ENCODE data around the gene ZNF469. TPM values are rescaled to one million over a fixed set of nuclear protein-coding genes. Genes with fewer than 3 reads are reported as not detected.

ZNF469 gene
- total RNA-seq, 3 donors from 2014 or later = 0.80 to 1.5 (median 0.98) TPM

- intact Hi-C loops (cut with DNase I; ENCODE audit: low total_unique reads) = no loop called here
- Histone ChIP-seq H3K9me3 (no peaks in the 10 kb centered on the region), H3K36me3 (no peaks in the 10 kb centered on the region), H3K4me3 (no peak overlapping the region), H3K4me1 (peaks cover 0 to 8% of the 10 kb centered on the region in 2 donors), H3K27ac (no peak overlapping the region), H3K27me3 (no peaks in the 10 kb centered on the region)
- DNase-seq (ENCODE audit: low spot score in 2 of 2) = no peak
- TF ChIP-seq POLR2A (IDR thresholded peaks at IDR 0.05) (no peak), POLR2AphosphoS5 (IDR thresholded peaks at IDR 0.05) (no peak), CTCF (IDR thresholded peaks at IDR 0.05) (no peak)
Measured at GRCh38 chr16:88372522-88372921, 10.2 kb upstream of the ZNF469 start.

- no peak overlapping the region for H3K27ac ChIP-seq
- no peaks in the 10 kb centered on the region for H3K36me3 ChIP-seq
- intact Hi-C loops (cut with DNase I; ENCODE audit: low total_unique reads) = no loop called here
- no peak for DNase-seq (ENCODE audit: low spot score in 2 of 2)
- no peak overlapping the region for H3K4me3 ChIP-seq
- no peaks in the 10 kb centered on the region for H3K27me3 ChIP-seq
- TF ChIP-seq CTCF (IDR thresholded peaks at IDR 0.05) = no peak
- TF ChIP-seq POLR2A (IDR thresholded peaks at IDR 0.05) = no peak
- no peak for TF ChIP-seq POLR2AphosphoS5 (IDR thresholded peaks at IDR 0.05)
- H3K9me3 ChIP-seq = no peaks in the 10 kb centered on the region
- peaks cover 0 to 8% of the 10 kb centered on the region in 2 donors for H3K4me1 ChIP-seq
Measured at GRCh38 chr16:88373211-88373610, 9.5 kb upstream of the ZNF469 start.

GRCh38 chr16:88373927-88374492 lies 8.7 kb upstream of the ZNF469 start:
- TF ChIP-seq POLR2A (IDR thresholded peaks at IDR 0.05) = no peak
- no peak for TF ChIP-seq POLR2AphosphoS5 (IDR thresholded peaks at IDR 0.05)
- TF ChIP-seq CTCF (IDR thresholded peaks at IDR 0.05) = no peak
- Histone ChIP-seq H3K9me3 (no peaks in the 10 kb centered on the region), H3K4me1 (peaks cover 0 to 8% of the 10 kb centered on the region in 2 donors), H3K36me3 (no peaks in the 10 kb centered on the region), H3K27me3 (no peaks in the 10 kb centered on the region), H3K27ac (no peak overlapping the region), H3K4me3 (no peak overlapping the region)
- DNase-seq (ENCODE audit: low spot score in 2 of 2) = no peak
- intact Hi-C loops (cut with DNase I; ENCODE audit: low total_unique reads) = no loop called here

GRCh38 chr16:88374736-88375135 lies 8.0 kb upstream of the ZNF469 start:
- TF ChIP-seq POLR2AphosphoS5 (IDR thresholded peaks at IDR 0.05) (no peak), CTCF (IDR thresholded peaks at IDR 0.05) (no peak), POLR2A (IDR thresholded peaks at IDR 0.05) (no peak)
- Histone ChIP-seq H3K9me3 (no peaks in the 10 kb centered on the region), H3K27ac (peak overlapping the region in 1 of 2 donors; percentile 92), H3K36me3 (no peaks in the 10 kb centered on the region), H3K4me1 (peaks cover 0 to 8% of the 10 kb centered on the region in 2 donors), H3K27me3 (no peaks in the 10 kb centered on the region), H3K4me3 (no peak overlapping the region)
- intact Hi-C loops (cut with DNase I; ENCODE audit: low total_unique reads) = no loop called here
- DNase-seq (ENCODE audit: low spot score in 2 of 2) = no peak

GRCh38 chr16:88375236-88375975 lies 7.4 kb upstream of the ZNF469 start:
- no peaks in the 10 kb centered on the region for H3K27me3 ChIP-seq
- no peaks in the 10 kb centered on the region for H3K36me3 ChIP-seq
- H3K4me1 ChIP-seq = peaks cover 0 to 8% of the 10 kb centered on the region in 2 donors
- TF ChIP-seq POLR2AphosphoS5 (IDR thresholded peaks at IDR 0.05) (no peak), CTCF (IDR thresholded peaks at IDR 0.05) (no peak), POLR2A (IDR thresholded peaks at IDR 0.05) (no peak)
- H3K9me3 ChIP-seq = no peaks in the 10 kb centered on the region
- H3K4me3 ChIP-seq = peak overlapping the region in 2 of 3 donors; percentile 22 to 46
- peak in 1 of 2 donors; percentile 70 for DNase-seq (ENCODE audit: low spot score in 2 of 2)
- H3K27ac ChIP-seq = peak overlapping the region; percentile 92 to 94
- intact Hi-C loops (cut with DNase I; ENCODE audit: low total_unique reads) = no loop called here
